Prostate gland (tissue), 2 donors: ENCODE data around the gene PSMD13. TPM values are rescaled to one million over a fixed set of nuclear protein-coding genes. Genes with fewer than 3 reads are reported as not detected.
"Not testable (repeated sequence)": the region's sequence is repeated elsewhere in the genome, so short reads cannot be mapped to it uniquely, and the experiment has no call there.

Experiments
- DNase-seq: peaks from one replicate; pipeline ENCODE4 v3.0.0-alpha.2; 2019; ENCODE audit warnings: low spot score
- H3K27ac ChIP-seq, 2 donors: fragments of 200-600 bp; sonication (generic); 2 replicates each; pipeline ENCODE4 v1.5.1; 2017 to 2019
- H3K27me3 ChIP-seq: fragments of 200-600 bp; sonication (generic); replicated peaks from 2 replicates; pipeline ENCODE4 v1.5.1; 2019; ENCODE audit not compliant: insufficient read depth
- H3K36me3 ChIP-seq, 2 donors: fragments of 200-600 bp; sonication (generic); 1 replicate in 1 of 2; 2 replicates in 1 of 2; pipeline versions ENCODE4 v1.5.1 to v1.8.1; 2017 to 2019
- H3K4me1 ChIP-seq: fragments of 200-600 bp; sonication (generic); replicated peaks from 2 replicates; pipeline ENCODE4 v1.5.1; 2019
- H3K4me3 ChIP-seq, 2 donors: fragments of 200-600 bp; sonication (generic); 2 replicates each; pipeline ENCODE4 v1.5.1; 2017 to 2019
- H3K9me3 ChIP-seq: fragments of 200-600 bp; sonication (generic); 2 replicates; pipeline ENCODE4 v1.5.1; 2017
- POLR2A ChIP-seq: fragments of 450-650 bp; IDR thresholded peaks from one replicate; pipeline ENCODE4 v1.6.1; 2016; ENCODE audit warnings: antibody characterized with exemption, mild to moderate bottlenecking
- POLR2AphosphoS5 ChIP-seq: sonication (generic); formaldehyde crosslinking; IDR thresholded peaks from one replicate; pipeline ENCODE4 v1.6.1; 2017; ENCODE audit warnings: antibody characterized with exemption
- WGBS: methylation state at CpG from one replicate; pipeline ENCODE4 v1.1.5; 2018; 5-methylcytosine and 5-hydroxymethylcytosine counted together
- intact Hi-C: fragments of 100-400 bp; cut with DNase I; formaldehyde crosslinking; loops from one replicate; pipeline ENCODE4 v1.14.2; 2022
- total RNA-seq, 2 donors: library from RNA; depleted of rRNA; stranded (reverse); fragments of >200 nt; gene quantifications; one replicate each; pipeline ENCODE4 v1.1.0, GENCODE V29; 2016
- TF ChIP-seq, protein P1 (sequence below), 4 experiments: fragments of 200-600 bp in 2 of 4; fragments of 450-650 bp in 2 of 4; sonication (generic) in 2 of 4; IDR thresholded peaks; 1 replicate in 3 of 4; 2 replicates in 1 of 4; pipeline ENCODE4 v1.5.1; 2016 to 2019; ENCODE audit warnings: antibody characterized with exemption in 4 of 4, mild to moderate bottlenecking in 2 of 4, moderate library complexity in 2 of 4

PSMD13 gene
- total RNA-seq, 2 donors from 2014 or later: 87.4 to 129 TPM

DNA sequence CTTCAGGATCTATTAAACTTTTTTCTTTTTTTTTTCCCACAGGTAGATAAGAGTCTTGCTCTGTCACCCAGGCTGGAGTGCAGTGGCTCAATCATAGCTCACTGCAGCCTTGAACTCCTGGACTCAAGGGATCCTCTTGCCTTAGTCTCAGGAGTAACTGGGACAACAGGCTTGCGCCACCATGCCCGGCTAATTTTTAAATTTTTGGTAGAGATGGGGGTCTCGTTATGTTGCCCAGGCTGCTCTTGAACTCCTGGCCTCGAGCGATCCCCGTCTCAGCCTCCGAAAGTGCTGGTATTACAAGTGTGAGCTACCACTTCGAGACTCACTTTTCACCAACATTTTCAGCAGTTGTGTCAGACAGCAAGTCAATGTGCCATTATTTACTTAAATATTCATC is 1.6 kb upstream of the PSMD13 start:
- intact Hi-C loops: loop anchor here (5.0 to 10.0 kb wide), 2 partner anchors 122 to 270 kb away; partner anchors contain the start of gene RNH1
- H3K4me3 ChIP-seq: peak overlapping the region; percentile 90 to 95
- H3K36me3 ChIP-seq: no peaks in the 10 kb centered on the region
- H3K4me1 ChIP-seq: peaks cover 8% of the 10 kb centered on the region
- 70% methylated on average over 8 of the region's 8 CpGs for WGBS
- H3K27ac ChIP-seq: peak overlapping the region; percentile 98
- no peak for DNase-seq
- no peaks in the 10 kb centered on the region for H3K9me3 ChIP-seq
- no peaks in the 10 kb centered on the region for H3K27me3 ChIP-seq
- no peak for TF ChIP-seq POLR2AphosphoS5
- no peak for TF ChIP-seq POLR2A
- TF ChIP-seq, protein P1, sequence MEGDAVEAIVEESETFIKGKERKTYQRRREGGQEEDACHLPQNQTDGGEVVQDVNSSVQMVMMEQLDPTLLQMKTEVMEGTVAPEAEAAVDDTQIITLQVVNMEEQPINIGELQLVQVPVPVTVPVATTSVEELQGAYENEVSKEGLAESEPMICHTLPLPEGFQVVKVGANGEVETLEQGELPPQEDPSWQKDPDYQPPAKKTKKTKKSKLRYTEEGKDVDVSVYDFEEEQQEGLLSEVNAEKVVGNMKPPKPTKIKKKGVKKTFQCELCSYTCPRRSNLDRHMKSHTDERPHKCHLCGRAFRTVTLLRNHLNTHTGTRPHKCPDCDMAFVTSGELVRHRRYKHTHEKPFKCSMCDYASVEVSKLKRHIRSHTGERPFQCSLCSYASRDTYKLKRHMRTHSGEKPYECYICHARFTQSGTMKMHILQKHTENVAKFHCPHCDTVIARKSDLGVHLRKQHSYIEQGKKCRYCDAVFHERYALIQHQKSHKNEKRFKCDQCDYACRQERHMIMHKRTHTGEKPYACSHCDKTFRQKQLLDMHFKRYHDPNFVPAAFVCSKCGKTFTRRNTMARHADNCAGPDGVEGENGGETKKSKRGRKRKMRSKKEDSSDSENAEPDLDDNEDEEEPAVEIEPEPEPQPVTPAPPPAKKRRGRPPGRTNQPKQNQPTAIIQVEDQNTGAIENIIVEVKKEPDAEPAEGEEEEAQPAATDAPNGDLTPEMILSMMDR (IDR thresholded peaks at IDR 0.05): no peak

DNA sequence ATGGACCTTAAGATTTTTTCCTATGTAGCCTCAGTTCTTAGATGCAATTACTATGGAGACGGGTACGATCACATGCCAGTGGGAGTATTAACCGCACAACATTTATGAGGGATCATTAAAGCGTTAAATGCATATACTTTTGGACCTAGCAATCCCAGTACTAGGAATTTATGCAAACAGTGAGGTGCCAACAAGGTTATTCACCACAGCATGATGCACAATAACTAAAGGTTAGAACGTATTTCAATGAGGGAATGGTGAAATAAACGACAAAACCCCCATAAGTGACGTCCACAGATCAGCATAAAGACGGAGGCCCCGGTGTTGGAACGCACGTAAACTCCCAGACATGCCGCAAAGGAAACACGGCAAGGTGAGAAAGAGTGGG is 1.2 kb upstream of the PSMD13 start:
- intact Hi-C loops: loop anchor here (5.0 to 10.0 kb wide), 2 partner anchors 122 to 269 kb away; partner anchors contain the start of gene RNH1
- no peaks in the 10 kb centered on the region for H3K36me3 ChIP-seq
- TF ChIP-seq POLR2AphosphoS5 (no peak), POLR2A (no peak)
- TF ChIP-seq, protein P1 (IDR thresholded peaks at IDR 0.05): no peak

DNA sequence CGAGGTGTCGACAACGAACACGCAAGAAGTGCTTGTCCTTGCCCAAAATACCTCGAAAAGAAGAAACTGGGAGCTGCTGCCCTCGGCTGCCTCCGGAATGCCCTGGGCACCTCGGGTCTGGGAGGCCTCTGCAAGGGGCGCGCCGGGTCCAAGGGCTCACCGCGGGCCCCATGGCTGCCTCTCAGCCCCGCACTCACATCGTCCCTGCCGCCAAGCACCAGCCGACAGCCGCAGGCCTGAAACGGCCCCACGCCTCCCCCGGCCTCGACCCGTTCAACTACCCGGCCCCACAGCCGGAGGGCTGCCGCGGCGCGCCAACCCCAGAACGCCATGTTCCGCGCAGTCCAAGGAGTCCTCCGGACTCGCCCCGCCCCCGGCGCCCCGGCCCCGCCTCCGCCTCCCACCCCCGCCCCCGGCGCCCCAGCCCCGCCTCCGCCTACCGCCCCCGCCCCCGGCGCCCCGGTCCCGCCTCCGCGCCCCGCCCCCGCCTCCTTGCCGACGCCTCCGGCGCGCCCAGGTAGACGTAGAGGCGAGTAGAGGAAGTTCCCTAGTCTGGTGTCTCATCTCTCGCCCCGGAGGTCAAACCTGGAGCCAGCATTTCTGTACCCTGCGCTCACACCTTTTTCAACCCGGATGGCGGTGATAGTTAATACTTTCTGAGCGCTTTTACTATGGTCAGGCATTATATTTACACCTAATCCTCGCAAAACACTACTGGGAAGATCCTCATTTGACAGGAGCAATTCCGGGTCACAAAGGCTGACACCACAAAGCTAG is 591 bp upstream of the PSMD13 start, which contains the start of gene SIRT3:
TSS of gene SIRT3 (minus strand) at position 346 of the 777 bp plus-strand sequence. CDS start at position 332, 14 bp downstream.
- no peaks in the 10 kb centered on the region for H3K27me3 ChIP-seq
- intact Hi-C loops: loop anchor here (2.0 to 10.0 kb wide), 3 partner anchors 29 to 269 kb away; partner anchors contain the start of genes BET1L, RIC8A and RNH1
- peak; percentile 86 for DNase-seq
- H3K36me3 ChIP-seq: no peaks in the 10 kb centered on the region
- H3K4me3 ChIP-seq: peak within 1 kb of the TSS; percentile 90 to 95
- peak within 1 kb of the TSS; percentile 98 for H3K27ac ChIP-seq
- H3K4me1 ChIP-seq: peaks cover 10% of the 10 kb centered on the region
- H3K9me3 ChIP-seq: no peaks in the 10 kb centered on the region
- WGBS: 1% methylated on average over 41 of the region's 70 CpGs
- TF ChIP-seq, protein P1 (IDR thresholded peaks at IDR 0.05): peak in 1 of 4 experiments; percentile 48
- TF ChIP-seq POLR2AphosphoS5 (no peak), POLR2A (peak; percentile 68)

More for the DNA sequence above, 1.2 kb upstream of the PSMD13 start:
- Histone ChIP-seq H3K27me3 (no peaks in the 10 kb centered on the region), H3K27ac (peak overlapping the region; percentile 98), H3K4me3 (peak overlapping the region; percentile 90 to 95), H3K9me3 (no peaks in the 10 kb centered on the region), H3K4me1 (peaks cover 8% of the 10 kb centered on the region)
- WGBS: 1% methylated on average over 13 of the region's 13 CpGs
- no peak for DNase-seq

GRCh38 chr11:238346-238745 is 1.6 kb downstream of the PSMD13 start:
- intact Hi-C loops: loop anchor here (5.0 to 10.0 kb wide), 2 partner anchors 119 to 266 kb away; partner anchors contain the start of gene RNH1
- 84% methylated on average over 7 of the region's 7 CpGs for WGBS

GRCh38 chr11:240315-240714 is 3.5 kb downstream of the PSMD13 start:
- Histone ChIP-seq H3K9me3 (no peaks in the 10 kb centered on the region), H3K36me3 (peaks cover 0 to 5% of the 10 kb centered on the region in 2 donors), H3K27ac (peak overlapping the region; percentile 57 to 98), H3K4me1 (peaks cover 12% of the 10 kb centered on the region), H3K27me3 (no peaks in the 10 kb centered on the region), H3K4me3 (peak overlapping the region in 1 of 2 donors; percentile 1)
- intact Hi-C loops: no loop called here
- DNase-seq: no peak
- 25% methylated on average over 1 of the region's 1 CpG for WGBS
- peak; percentile 85 for TF ChIP-seq POLR2AphosphoS5
- TF ChIP-seq POLR2A: no peak
- TF ChIP-seq, protein P1 (IDR thresholded peaks at IDR 0.05): no peak

More at GRCh38 chr11:238346-238745, 1.6 kb downstream of the PSMD13 start:
- H3K9me3 ChIP-seq, H3K36me3 ChIP-seq, DNase-seq, H3K4me3 ChIP-seq, H3K27me3 ChIP-seq: not testable (repeated sequence)
- Histone ChIP-seq H3K4me1 (peaks cover 12% of the 10 kb centered on the region), H3K27ac (peak overlapping the region in 1 of 2 donors; percentile 98)
